Cardiac muscle cell (in vitro differentiated cells and primary cell): ENCODE results near the gene C7orf57. TPM values are rescaled to one million over a fixed set of nuclear protein-coding genes. Genes with fewer than 3 reads are reported as not detected.

Source experiments
- DNase-seq, 2 donors: peaks; one replicate each; pipeline versions ENCODE4 v3.0.0 to v3.0.0-alpha.2; 2010 to 2017; ENCODE audit warnings: low read depth in 1 of 2, low spot score in 1 of 2
- H3K27ac ChIP-seq: fragments of 200-600 bp; sonication (generic); 2 replicates; pipeline ENCODE4 v1.5.1; 2016
- H3K27me3 ChIP-seq: fragments of 200-600 bp; sonication (generic); 2 replicates; pipeline ENCODE4 v1.6.0; 2016; ENCODE audit warnings: control low read depth
- H3K36me3 ChIP-seq: fragments of 200-600 bp; sonication (generic); 2 replicates; pipeline ENCODE4 v1.5.1; 2016; ENCODE audit warnings: control low read depth
- H3K4me1 ChIP-seq: fragments of 200-600 bp; sonication (generic); 2 replicates; pipeline ENCODE4 v1.8.1; 2017; ENCODE audit warnings: low read depth, mild to moderate bottlenecking, mixed run types
- H3K4me3 ChIP-seq: fragments of 200-600 bp; sonication (generic); 2 replicates; pipeline ENCODE4 v1.5.1; 2016; ENCODE audit warnings: mild to moderate bottlenecking
- H3K9me3 ChIP-seq: fragments of 200-600 bp; sonication (generic); 2 replicates; pipeline ENCODE4 v1.5.1; 2017; ENCODE audit warnings: low read depth, mild to moderate bottlenecking, control low read depth
- CTCF ChIP-seq: IDR thresholded peaks from 2 replicates; pipeline ENCODE4 v1.5.1; 2012; ENCODE audit warnings: low read depth, mild to moderate bottlenecking, low read length
- polyA plus RNA-seq: library from polyadenylated mRNA; unstranded; fragments of >200 nt; fragmentation: Nextera tagmentation; extraction: Ambion mirVana; gene quantifications from 2 replicates; pipeline ENCODE4 v1.2.1, GENCODE V29; 2016
- total RNA-seq: library from RNA; depleted of rRNA; stranded (reverse); fragments of >200 nt; gene quantifications from 2 replicates; pipeline ENCODE4 v1.2.3, GENCODE V29; 2016

Gene C7orf57
- total and polyA plus RNA-seq, 2 experiments from 2014 or later = 0.11 TPM; not detected in 1

GRCh38 chr7:48006866-48007265 is 28.5 kb upstream of the C7orf57 start:
- no peaks in the 10 kb centered on the region for H3K36me3 ChIP-seq
- no peak for TF ChIP-seq CTCF
- no peak for DNase-seq
- H3K27me3 ChIP-seq = no peaks in the 10 kb centered on the region
- no peak overlapping the region for H3K27ac ChIP-seq
- no peaks in the 10 kb centered on the region for H3K4me1 ChIP-seq
- H3K4me3 ChIP-seq = no peak overlapping the region
- H3K9me3 ChIP-seq = no peaks in the 10 kb centered on the region

- no peak overlapping the region for H3K4me3 ChIP-seq
- no peaks in the 10 kb centered on the region for H3K9me3 ChIP-seq
- no peak overlapping the region for H3K27ac ChIP-seq
- no peak for DNase-seq
- no peaks in the 10 kb centered on the region for H3K36me3 ChIP-seq
- no peaks in the 10 kb centered on the region for H3K4me1 ChIP-seq
- no peak for TF ChIP-seq CTCF
- H3K27me3 ChIP-seq = no peaks in the 10 kb centered on the region
Measured at GRCh38 chr7:48009257-48009656, 26.1 kb upstream of the C7orf57 start.

GRCh38 chr7:48009954-48010353 is 25.4 kb upstream of the C7orf57 start:
- Histone ChIP-seq H3K4me3 (no peak overlapping the region), H3K27me3 (no peaks in the 10 kb centered on the region), H3K9me3 (no peaks in the 10 kb centered on the region), H3K27ac (no peak overlapping the region), H3K4me1 (no peaks in the 10 kb centered on the region), H3K36me3 (no peaks in the 10 kb centered on the region)
- no peak for TF ChIP-seq CTCF
- DNase-seq = no peak

GRCh38 chr7:48011323-48011722 is 24.0 kb upstream of the C7orf57 start:
- Histone ChIP-seq H3K4me3 (no peak overlapping the region), H3K27ac (no peak overlapping the region), H3K27me3 (no peaks in the 10 kb centered on the region), H3K9me3 (no peaks in the 10 kb centered on the region), H3K36me3 (no peaks in the 10 kb centered on the region), H3K4me1 (no peaks in the 10 kb centered on the region)
- DNase-seq = no peak
- no peak for TF ChIP-seq CTCF

- peak in 1 of 2 donors; percentile 16 for DNase-seq
- Histone ChIP-seq H3K4me1 (no peaks in the 10 kb centered on the region), H3K9me3 (no peaks in the 10 kb centered on the region), H3K27ac (no peak overlapping the region), H3K27me3 (no peaks in the 10 kb centered on the region), H3K36me3 (no peaks in the 10 kb centered on the region), H3K4me3 (no peak overlapping the region)
- TF ChIP-seq CTCF = no peak
Measured at GRCh38 chr7:48011951-48012350, 23.4 kb upstream of the C7orf57 start.

- Histone ChIP-seq H3K4me3 (no peak overlapping the region), H3K27ac (no peak overlapping the region), H3K9me3 (no peaks in the 10 kb centered on the region), H3K27me3 (no peaks in the 10 kb centered on the region), H3K36me3 (no peaks in the 10 kb centered on the region), H3K4me1 (no peaks in the 10 kb centered on the region)
- no peak for TF ChIP-seq CTCF
- DNase-seq = no peak
Measured at GRCh38 chr7:48016641-48017040, 18.7 kb upstream of the C7orf57 start.
